ENCODE data around the gene AGER.

Gene AGER

DNA sequence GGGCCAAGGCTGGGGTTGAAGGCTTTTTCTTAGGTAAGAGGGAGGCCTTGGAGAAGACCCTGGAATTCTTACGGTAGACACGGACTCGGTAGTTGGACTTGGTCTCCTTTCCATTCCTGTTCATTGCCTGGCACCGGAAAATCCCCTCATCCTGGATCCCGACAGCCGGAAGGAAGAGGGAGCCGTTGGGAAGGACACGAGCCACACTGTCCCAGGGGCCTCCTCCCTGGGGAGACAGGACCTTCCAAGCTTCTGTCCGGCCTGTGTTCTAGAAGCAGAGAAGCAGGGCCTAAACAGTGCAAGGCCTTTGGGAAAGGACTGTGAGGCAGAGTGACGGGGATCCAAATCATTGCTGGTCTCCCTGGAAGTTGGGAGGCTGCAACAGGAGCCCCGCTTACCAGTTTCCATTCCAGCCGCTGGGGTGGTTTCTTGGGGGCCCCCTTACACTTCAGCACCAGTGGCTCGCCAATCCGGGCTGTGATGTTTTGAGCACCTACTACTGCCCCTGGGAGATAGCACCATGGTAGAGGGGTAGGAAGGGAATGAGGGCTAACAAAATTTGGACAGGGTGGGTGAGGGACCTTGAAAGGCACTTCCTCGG is 470 bp downstream of the AGER start:
- no peak for FAIRE-seq
- TF ChIP-seq POLR2A (IDR thresholded peaks at IDR 0.05; ENCODE audit: low read depth, low read length), result no peak

DNA sequence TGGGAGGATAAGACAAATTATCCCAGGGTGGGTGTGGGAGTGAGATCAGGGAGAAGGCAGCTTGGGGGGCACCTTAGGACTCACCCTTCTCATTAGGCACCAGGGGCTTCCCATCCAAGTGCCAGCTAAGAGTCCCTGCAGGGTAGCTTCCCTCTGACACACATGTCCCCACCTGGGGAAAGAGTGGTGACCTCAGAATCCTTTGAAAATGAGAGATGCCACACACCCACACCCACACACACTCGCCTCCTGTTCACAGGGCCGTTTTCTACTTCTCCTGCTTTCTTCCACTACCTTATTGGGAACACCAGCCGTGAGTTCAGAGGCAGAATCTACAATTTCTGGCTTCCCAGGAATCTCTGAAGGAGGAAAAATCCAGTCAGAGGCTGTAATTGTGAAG is 1.0 kb downstream of the AGER start:
- TF ChIP-seq POLR2A (IDR thresholded peaks at IDR 0.05; ENCODE audit: low read depth, low read length), result no peak
- DNase-seq (ENCODE audit: insufficient read length, low spot score), result no peak
- no peak for FAIRE-seq

More for the DNA sequence above, 470 bp downstream of the AGER start:
- no peak for DNase-seq (ENCODE audit: insufficient read length, low spot score)

DNA sequence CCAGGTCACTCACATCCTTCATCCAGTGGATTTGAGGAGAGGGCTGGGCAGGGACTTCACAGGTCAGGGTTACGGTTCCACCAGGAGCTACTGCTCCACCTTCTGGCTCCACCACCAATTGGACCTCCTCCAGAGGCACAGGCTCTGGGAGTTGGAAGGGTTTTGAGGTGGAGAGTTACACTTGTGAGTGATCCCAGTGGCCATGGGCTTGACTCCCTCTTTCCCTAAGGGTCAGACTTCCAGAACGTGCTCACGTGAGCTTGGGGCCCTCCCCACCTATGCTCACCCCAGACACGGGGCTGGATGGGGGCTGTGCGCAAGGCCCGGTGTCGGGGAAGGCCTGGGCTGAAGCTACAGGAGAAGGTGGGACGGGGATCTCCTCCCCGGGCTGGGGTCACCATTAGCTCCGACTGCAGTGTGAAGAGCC is 1.5 kb downstream of the AGER start:
- no peak for FAIRE-seq
- no peak for DNase-seq (ENCODE audit: insufficient read length, low spot score)
- TF ChIP-seq POLR2A (IDR thresholded peaks at IDR 0.05; ENCODE audit: low read depth, low read length), result no peak

DNA sequence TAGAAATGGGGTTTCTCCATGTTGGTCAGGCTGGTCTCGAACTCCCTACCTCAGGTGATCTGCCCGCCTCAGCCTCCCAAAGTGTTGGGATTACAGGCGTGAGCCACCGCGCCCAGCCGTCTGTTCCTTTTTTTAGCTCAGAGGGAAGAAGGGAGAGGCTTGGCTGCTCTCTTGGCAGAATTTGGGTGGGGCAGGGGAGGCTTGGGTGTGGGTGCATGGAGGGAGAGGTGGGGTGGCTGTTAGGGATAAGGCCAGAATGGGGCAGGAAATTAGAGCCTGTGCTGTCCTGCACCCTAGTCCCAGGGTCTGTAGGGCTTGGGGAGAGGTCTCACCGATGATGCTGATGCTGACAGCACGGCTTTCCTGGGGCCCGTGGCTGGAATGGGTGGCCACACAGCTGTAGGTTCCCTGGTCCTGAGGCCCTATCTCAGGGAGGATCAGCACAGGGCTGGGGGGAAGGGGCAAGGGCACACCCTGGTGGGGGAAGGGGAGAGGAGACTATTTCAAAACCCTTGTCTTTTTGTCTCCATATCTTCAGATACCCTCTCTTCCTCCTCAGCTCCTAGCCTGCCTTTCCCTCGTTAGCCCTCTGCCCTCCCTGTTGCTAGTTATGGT is 2.0 kb downstream of the AGER start:
- no peak for DNase-seq (ENCODE audit: insufficient read length, low spot score)
- no peak for FAIRE-seq
- TF ChIP-seq POLR2A (IDR thresholded peaks at IDR 0.05; ENCODE audit: low read depth, low read length), result no peak

DNA sequence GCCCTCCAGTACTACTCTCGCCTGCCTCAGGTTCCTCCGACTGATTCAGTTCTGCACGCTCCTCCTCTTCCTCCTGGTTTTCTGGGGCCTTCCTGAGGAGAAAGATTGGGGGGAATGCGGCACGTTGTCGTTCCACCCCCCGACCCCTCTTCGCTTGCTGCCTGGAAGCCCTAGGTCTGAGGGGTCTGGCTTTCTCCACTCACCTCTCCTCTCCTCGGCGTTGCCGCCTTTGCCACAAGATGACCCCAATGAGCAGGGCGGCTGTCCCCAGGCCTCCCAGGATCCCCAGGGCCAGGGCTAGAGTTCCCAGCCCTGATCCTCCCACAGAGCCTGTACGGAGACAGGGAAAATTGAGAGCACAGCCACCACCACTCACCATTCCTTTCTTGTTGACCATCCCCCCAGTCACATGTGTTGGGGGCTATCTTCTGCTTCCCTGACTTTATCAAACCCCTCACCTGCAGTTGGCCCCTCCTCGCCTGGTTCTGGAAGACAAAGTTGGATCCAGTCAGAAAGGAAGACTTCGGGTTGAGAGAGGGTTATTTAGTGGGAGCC is 2.8 kb downstream of the AGER start:
- DNase-seq (ENCODE audit: insufficient read length, low spot score) (no peak), FAIRE-seq (no peak)

DNA sequence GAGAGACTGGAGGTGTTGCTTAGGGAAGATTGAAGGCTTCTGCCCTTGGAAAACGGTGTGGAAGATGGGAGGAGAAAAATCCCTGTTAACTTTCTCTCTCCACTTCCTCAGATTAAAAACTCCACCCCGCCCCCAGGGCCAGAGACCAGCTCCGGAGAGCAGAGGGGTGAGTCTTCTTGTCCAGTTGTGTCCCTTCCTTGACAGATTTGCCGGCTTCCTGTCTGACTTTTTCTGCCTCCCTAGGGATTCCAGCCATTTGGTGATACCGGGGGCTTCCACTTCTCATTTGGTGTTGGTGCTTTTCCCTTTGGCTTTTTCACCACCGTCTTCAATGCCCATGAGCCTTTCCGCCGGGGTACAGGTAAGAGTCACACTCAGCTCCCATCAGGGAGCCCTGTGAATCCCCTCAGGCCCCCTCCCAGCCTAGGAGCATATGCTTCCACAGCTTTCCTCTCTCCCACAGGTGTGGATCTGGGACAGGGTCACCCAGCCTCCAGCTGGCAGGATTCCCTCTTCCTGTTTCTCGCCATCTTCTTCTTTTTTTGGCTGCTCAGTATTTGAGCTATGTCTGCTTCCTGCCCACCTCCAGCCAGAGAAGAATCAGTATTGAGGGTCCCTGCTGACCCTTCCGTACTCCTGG is 4.2 kb downstream of the AGER start:
- DNase-seq (ENCODE audit: insufficient read length, low spot score), result no peak
- TF ChIP-seq POLR2A (IDR thresholded peaks at IDR 0.05; ENCODE audit: low read depth, low read length), result no peak
- FAIRE-seq, result no peak

More for the DNA sequence above, 2.8 kb downstream of the AGER start:
- no peak for TF ChIP-seq POLR2A (IDR thresholded peaks at IDR 0.05; ENCODE audit: low read depth, low read length)

DNA sequence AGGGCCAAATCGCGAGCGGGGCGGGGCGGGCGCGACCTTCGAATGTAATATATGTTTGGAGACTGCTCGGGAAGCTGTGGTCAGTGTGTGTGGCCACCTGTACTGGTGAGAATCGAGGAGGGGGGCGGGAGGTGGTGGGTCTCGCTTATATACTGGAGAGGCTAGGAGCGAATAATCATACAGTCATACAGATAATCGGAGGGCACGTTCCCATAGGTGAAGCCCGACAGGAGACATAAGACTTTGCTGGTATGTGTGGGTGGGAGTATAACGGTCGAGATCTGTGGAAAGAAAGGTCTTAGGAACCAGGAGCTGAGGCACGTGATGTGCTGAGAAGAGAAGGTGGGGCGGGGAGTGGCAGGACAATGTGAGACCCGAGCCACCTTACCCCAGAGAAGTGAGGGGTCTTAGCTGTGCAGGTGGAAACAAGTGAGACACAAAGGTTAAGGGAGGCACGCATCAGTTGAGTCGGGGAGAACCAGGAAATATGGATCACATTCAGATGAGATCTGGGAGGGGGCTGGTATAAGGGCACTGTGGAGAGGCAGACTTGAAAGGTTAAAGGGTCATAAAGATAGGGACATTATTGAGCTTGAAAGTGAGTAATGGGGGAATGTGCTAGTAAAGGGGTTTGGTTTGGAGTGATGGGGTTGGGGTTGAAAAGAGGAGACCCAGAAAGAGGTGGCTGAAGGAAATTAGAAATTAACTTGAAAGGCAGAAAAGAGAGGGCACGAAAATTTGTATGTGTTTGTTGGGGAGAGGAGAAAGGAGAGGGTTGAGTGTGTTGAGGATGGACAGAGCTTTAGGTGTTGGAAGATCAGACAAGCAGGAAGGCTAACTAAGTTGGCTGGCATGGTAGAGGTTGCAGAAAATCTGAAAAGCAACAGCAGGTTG is 5.3 kb downstream of the AGER start:
- FAIRE-seq (no peak), DNase-seq (ENCODE audit: insufficient read length, low spot score) (no peak)
- TF ChIP-seq POLR2A (IDR thresholded peaks at IDR 0.05; ENCODE audit: low read depth, low read length), result no peak

DNA sequence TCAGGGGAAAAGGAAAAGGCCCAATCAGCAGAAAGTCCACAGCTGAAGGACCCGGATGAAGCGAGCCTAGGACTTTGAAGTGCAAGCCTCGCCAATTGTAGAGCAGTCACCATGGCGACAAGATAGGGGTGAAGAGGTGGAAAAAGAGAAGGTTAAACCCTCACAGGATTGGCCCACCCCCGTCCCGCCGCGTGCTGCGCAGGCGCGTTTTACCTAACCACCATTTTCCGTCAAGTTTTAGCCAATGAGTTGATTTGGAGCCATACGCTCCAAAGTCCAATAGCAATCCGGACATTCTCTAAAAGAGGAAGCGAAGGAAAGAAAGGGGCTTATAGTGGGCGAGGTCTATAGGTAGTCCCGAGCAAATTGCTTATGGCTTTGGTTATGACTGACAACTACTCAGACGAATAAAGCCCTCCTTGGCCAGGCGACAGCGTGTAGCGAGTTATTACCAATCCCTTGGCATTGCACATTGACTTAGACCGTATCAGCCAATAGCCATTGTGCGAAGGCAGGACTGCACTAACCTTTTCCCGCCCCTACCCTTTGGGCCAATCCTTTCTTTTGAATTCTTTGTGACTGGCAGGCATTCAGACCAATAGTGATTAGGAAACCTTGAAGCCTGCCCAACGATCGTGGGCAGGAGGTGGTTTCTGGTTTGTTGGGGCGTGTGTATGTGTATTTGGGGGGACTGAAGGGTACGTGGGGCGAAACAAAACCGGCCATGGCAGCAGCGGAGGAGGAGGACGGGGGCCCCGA is 6.1 kb downstream of the AGER start, which contains the start of gene RNF5:
Gene RNF5 (plus strand): TSS at position 618 of the 759 bp plus-strand sequence. CDS start 107 bp downstream, at position 725.
- no peak; the same call in 1 of the 2 replicates for TF ChIP-seq POLR2A (IDR thresholded peaks at IDR 0.05; ENCODE audit: low read depth, low read length)
- FAIRE-seq, result peak; percentile 88
- peak; percentile 92 for DNase-seq (ENCODE audit: insufficient read length, low spot score)

DNA sequence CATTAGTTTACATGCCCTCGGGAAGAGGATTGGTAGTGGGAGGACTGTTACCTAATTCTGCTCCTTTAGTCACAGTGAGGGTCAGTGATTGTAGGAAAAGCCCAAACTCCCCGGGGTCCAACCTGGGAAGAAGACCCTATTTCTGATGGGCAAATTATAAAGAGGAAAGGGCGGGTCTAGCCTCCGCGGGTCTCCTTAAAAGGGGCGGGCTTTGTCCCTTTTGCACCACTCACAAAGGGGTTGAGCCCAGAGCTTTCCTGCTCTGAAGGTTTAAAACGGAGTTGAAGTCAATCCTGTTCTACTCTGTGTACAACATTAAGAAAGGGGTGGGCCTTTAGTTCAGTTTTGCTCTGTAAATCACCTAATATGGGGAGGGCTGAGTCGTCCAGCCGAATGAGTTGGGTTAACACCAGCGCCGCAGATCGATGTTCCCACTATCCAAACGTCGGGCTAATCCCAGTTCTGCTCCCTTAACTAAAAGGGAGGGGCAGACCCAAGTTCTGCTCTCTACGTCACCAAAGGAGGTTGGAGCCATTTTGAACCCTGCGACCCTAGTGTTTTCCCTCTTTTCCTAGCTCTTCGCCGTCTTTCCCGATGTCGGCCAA is 6.8 kb downstream of the AGER start:
- no peak for FAIRE-seq
- no peak for TF ChIP-seq POLR2A (IDR thresholded peaks at IDR 0.05; ENCODE audit: low read depth, low read length)
- no peak for DNase-seq (ENCODE audit: insufficient read length, low spot score)

DNA sequence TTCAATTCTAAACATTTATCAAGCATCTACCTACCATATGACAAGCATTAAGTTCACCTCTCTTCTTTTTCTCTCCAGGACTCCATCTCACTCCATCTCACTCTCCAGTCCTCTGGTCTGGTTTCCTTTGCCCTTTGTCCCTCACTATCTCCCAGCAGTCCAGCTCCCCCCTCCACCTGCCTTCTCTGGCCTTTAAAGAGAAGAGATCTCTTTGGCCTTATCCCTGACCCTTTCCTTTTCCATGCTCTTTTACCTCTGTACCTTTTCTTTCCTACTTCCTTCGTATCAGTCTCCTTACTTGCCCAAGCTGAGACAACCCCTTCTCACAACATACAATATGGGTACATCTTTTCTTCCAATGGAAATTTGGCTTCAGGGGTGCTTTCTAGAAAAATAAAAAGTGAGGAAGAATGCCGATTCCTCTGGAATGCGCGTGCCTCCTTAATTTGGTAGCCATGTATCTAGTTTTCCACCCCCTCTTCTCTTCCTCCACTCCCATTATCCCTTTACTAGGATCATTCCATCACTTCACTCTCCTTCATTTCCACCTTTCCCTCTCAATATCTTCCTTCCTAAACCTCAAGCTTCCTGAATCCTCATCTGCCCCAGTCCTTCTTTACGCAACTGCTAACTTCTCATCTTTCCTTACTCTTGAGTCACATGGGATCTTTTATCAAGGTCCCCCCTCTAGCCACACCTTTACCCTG is 7.4 kb downstream of the AGER start:
- TF ChIP-seq POLR2A (IDR thresholded peaks at IDR 0.05; ENCODE audit: low read depth, low read length), result no peak
- DNase-seq (ENCODE audit: insufficient read length, low spot score) (no peak), FAIRE-seq (no peak)

DNA sequence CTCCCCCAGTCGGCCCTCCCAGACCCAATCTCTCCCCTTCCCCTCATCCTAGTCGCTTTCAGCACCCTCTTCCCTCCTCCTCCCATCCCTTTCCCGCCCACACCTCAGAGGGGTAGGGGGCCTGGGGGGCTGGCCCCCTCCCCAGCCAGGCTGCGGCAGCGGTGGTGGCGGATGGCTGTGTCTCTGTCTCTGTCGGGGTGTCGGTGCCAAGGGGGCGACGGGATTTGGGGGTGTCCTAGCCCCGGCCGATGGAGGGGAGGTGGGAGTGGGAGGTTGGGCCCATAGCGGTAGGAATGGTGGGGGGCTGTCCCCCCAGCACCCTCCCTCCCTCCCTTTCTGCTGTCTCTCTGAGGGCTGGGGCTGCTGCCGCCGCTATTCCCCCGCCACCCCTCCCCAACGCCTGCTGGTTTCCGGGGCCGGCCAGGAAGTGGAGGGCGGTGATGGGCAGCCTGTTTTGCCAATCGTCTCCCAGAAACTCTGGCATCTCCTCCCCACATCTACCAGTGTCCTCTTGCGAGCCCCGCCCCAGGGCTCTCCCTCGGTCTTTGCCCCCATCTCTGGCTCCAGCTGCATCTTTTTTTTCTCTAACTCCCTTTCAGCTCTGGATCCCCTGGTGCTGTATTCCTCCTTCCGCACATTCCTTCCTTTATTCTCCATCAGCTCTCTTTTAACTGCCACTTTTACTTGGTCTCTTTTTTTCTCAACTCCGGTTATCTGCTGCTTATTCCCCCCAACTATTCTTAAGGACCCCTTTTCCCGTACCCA is 8.2 kb downstream of the AGER start, which contains the start of gene AGPAT1:
Gene AGPAT1 (minus strand): TSS at position 374 of the 765 bp plus-strand sequence. CDS start 4,588 bp downstream, outside the sequence.
- FAIRE-seq (no peak), DNase-seq (ENCODE audit: insufficient read length, low spot score) (peak; percentile 97)
- TF ChIP-seq POLR2A (IDR thresholded peaks at IDR 0.05; ENCODE audit: low read depth, low read length), result peak; percentile 57; the same call in 1 of the 2 replicates

Measured in H54 (cell line).